ENCODE data around the gene HACD2. TPM values are rescaled to one million over a fixed set of nuclear protein-coding genes. Genes with fewer than 3 reads are reported as not detected.

Gene HACD2
- total RNA-seq, 3 donors from 2014 or later, result 40.9 to 65.0 (median 52.7) TPM

GRCh38 chr3:123448536-123449101 lies 136.2 kb downstream of the HACD2 start, which contains the start of gene ADCY5:
ADCY5 (minus strand) TSS chr3:123449090; CDS start chr3:123448545, 545 bp downstream.
- TF ChIP-seq CTCF (IDR thresholded peaks at IDR 0.05), result no peak
- DNase-seq (peak; percentile 33 to 66 (median 60)), ATAC-seq (peak; percentile 75)
- H3K4me1 ChIP-seq (ENCODE audit: low read depth), result peaks cover 12% of the 10 kb centered on the region
- intact Hi-C loops (cut with DNase I, micrococcal nuclease), result no loop called here
- H3K4me3 ChIP-seq, result peak within 1 kb of the TSS; percentile 3
- no peaks in the 10 kb centered on the region for H3K9me3 ChIP-seq
- no peaks in the 10 kb centered on the region for H3K36me3 ChIP-seq (ENCODE audit: low read depth)

- Histone ChIP-seq H3K4me3 (peak overlapping the region; percentile 3), H3K9me3 (no peaks in the 10 kb centered on the region), H3K36me3 (ENCODE audit: low read depth) (no peaks in the 10 kb centered on the region), H3K4me1 (ENCODE audit: low read depth) (peaks cover 12% of the 10 kb centered on the region)
- peak in 2 of 3 donors; percentile 42 to 68 for DNase-seq
- peak; percentile 76 for ATAC-seq
- intact Hi-C loops (cut with DNase I, micrococcal nuclease), result no loop called here
- TF ChIP-seq CTCF (IDR thresholded peaks at IDR 0.05), result no peak
Measured at GRCh38 chr3:123447749-123448517, 136.9 kb downstream of the HACD2 start.

- TF ChIP-seq CTCF (IDR thresholded peaks at IDR 0.05), result no peak
- intact Hi-C loops (cut with DNase I, micrococcal nuclease), result no loop called here
Measured at GRCh38 chr3:123447416-123447748, 137.5 kb downstream of the HACD2 start.

GRCh38 chr3:123446610-123447109 lies 138.2 kb downstream of the HACD2 start:
- H3K9me3 ChIP-seq, result no peaks in the 10 kb centered on the region
- no peak for TF ChIP-seq CTCF (IDR thresholded peaks at IDR 0.05)
- intact Hi-C loops (cut with DNase I, micrococcal nuclease), result no loop called here
- peaks cover 12% of the 10 kb centered on the region for H3K4me1 ChIP-seq (ENCODE audit: low read depth)
- no peaks in the 10 kb centered on the region for H3K36me3 ChIP-seq (ENCODE audit: low read depth)
- ATAC-seq (no peak), DNase-seq (no peak)
- H3K4me3 ChIP-seq, result no peak overlapping the region

More at GRCh38 chr3:123447416-123447748, 137.5 kb downstream of the HACD2 start:
- H3K36me3 ChIP-seq (ENCODE audit: low read depth), result no peaks in the 10 kb centered on the region
- no peak overlapping the region for H3K4me3 ChIP-seq
- peaks cover 12% of the 10 kb centered on the region for H3K4me1 ChIP-seq (ENCODE audit: low read depth)
- DNase-seq, result peak in 1 of 3 donors; percentile 37
- no peak for ATAC-seq
- no peaks in the 10 kb centered on the region for H3K9me3 ChIP-seq

GRCh38 chr3:123446210-123446609 lies 138.6 kb downstream of the HACD2 start:
- intact Hi-C loops (cut with DNase I, micrococcal nuclease), result no loop called here
- no peak overlapping the region for H3K4me3 ChIP-seq
- no peaks in the 10 kb centered on the region for H3K9me3 ChIP-seq
- H3K36me3 ChIP-seq (ENCODE audit: low read depth), result no peaks in the 10 kb centered on the region
- H3K4me1 ChIP-seq (ENCODE audit: low read depth), result peaks cover 12% of the 10 kb centered on the region
- no peak for TF ChIP-seq CTCF (IDR thresholded peaks at IDR 0.05)
- no peak for ATAC-seq
- no peak for DNase-seq

Measured in mucosa of descending colon (tissue), 3 donors.